Right lobe of liver (tissue), 6 donors: ENCODE measurements around the gene SUSD2. TPM values are rescaled to one million over a fixed set of nuclear protein-coding genes. Genes with fewer than 3 reads are reported as not detected.
"Not testable (repeated sequence)": the region's sequence is repeated elsewhere in the genome, so short reads cannot be mapped to it uniquely, and the experiment has no call there.

ENCODE experiments used
- ATAC-seq, 4 donors: fragments of 200-7000 bp; cut with Tn5 transposase; one replicate each; pipeline ENCODE4 v1.9.1; 2020; ENCODE audit warnings: mild to moderate bottlenecking in 4 of 4, moderate library complexity in 4 of 4
- DNase-seq, 3 donors: peaks; one replicate each; pipeline ENCODE4 v3.0.0-alpha.2; 2020
- H3K27ac ChIP-seq, 3 donors: fragments of 200-600 bp; one replicate each; pipeline ENCODE4 v1.8.0; 2022
- H3K27me3 ChIP-seq, 2 donors: fragments of 200-600 bp; one replicate each; pipeline ENCODE4 v1.8.0; 2022
- H3K36me3 ChIP-seq, 4 donors: fragments of 200-600 bp; sonication (generic) in 1 of 4; one replicate each; pipeline versions ENCODE4 v1.5.1 to v1.8.0; 2017 to 2022; ENCODE audit warnings: control low read depth in 1 of 4
- H3K4me1 ChIP-seq, 4 donors: fragments of 200-600 bp; sonication (generic) in 1 of 4; one replicate each; pipeline versions ENCODE4 v1.5.1 to v1.8.0; 2017 to 2022; ENCODE audit warnings: control low read depth in 1 of 4
- H3K4me3 ChIP-seq, 3 donors: fragments of 200-600 bp; one replicate each; pipeline ENCODE4 v1.8.0; 2022
- H3K9me3 ChIP-seq, 4 donors: fragments of 200-600 bp; sonication (generic) in 1 of 4; one replicate each; pipeline versions ENCODE4 v1.5.1 to v1.8.0; 2017 to 2022; ENCODE audit warnings: control low read depth in 1 of 4
- POLR2A ChIP-seq: fragments of 450-650 bp; IDR thresholded peaks from one replicate; pipeline ENCODE4 v1.6.1; 2017; ENCODE audit warnings: antibody characterized with exemption, mild to moderate bottlenecking
- WGBS: methylation state at CpG from one replicate; pipeline ENCODE4 v1.1.6; 2018; ENCODE audit warnings: low coverage, low lambda C conversion rate; ENCODE audit not compliant: insufficient coverage; ENCODE audit errors: missing lambda C conversion rate; 5-methylcytosine and 5-hydroxymethylcytosine counted together
- intact Hi-C, 2 donors: fragments of 100-400 bp; cut with DNase I; formaldehyde crosslinking; loops; one replicate each; pipeline versions ENCODE4 v1.11.2 to v1.14.1; 2022
- total RNA-seq, 6 experiments: library from RNA; depleted of rRNA in 2 of 6; stranded (reverse); fragments of >200 nt in 2 of 6; fragmentation: NEBNext Ultra II Directional in 3 of 6; extraction: Animal tissue kit (Norgen Biotek cat#: 25700) in 3 of 6; gene quantifications; one replicate each; pipeline versions ENCODE4 v1.1.0 to v1.2.4, GENCODE V29; 2016 to 2023
- TF ChIP-seq, protein P1 (sequence below), 4 donors: fragments of 200-600 bp in 3 of 4; fragments of 450-650 bp in 1 of 4; IDR thresholded peaks; one replicate each; pipeline versions ENCODE4 v1.5.1 to v1.8.0; 2016 to 2022; ENCODE audit warnings: antibody characterized with exemption in 4 of 4, mild to moderate bottlenecking in 2 of 4
- donor health status: DM: no; HTN: yes; CAD: no.
- donor health status: DM: no; HTN: no; CAD: no.
- donor health status: DM: no; HTN: no; CAD: no.
- donor health status: DM: no; HTN: yes; CAD: no.
- donor health status: DM: no; HTN: yes; CAD: no.

Gene SUSD2
- total RNA-seq, 6 experiments from 2014 or later: 0.61 to 6.8 (median 2.0) TPM

GRCh38 chr22:24180316-24181087 is 785 bp upstream of the SUSD2 start:
- no peak for ATAC-seq
- H3K36me3 ChIP-seq: no peaks in the 10 kb centered on the region
- no peaks in the 10 kb centered on the region for H3K9me3 ChIP-seq
- peaks cover 0 to 5% (median 0%) of the 10 kb centered on the region in 4 donors for H3K4me1 ChIP-seq
- no peak overlapping the region for H3K4me3 ChIP-seq
- H3K27me3 ChIP-seq: no peaks in the 10 kb centered on the region
- no peak overlapping the region for H3K27ac ChIP-seq
- TF ChIP-seq, protein P1, sequence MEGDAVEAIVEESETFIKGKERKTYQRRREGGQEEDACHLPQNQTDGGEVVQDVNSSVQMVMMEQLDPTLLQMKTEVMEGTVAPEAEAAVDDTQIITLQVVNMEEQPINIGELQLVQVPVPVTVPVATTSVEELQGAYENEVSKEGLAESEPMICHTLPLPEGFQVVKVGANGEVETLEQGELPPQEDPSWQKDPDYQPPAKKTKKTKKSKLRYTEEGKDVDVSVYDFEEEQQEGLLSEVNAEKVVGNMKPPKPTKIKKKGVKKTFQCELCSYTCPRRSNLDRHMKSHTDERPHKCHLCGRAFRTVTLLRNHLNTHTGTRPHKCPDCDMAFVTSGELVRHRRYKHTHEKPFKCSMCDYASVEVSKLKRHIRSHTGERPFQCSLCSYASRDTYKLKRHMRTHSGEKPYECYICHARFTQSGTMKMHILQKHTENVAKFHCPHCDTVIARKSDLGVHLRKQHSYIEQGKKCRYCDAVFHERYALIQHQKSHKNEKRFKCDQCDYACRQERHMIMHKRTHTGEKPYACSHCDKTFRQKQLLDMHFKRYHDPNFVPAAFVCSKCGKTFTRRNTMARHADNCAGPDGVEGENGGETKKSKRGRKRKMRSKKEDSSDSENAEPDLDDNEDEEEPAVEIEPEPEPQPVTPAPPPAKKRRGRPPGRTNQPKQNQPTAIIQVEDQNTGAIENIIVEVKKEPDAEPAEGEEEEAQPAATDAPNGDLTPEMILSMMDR (IDR thresholded peaks at IDR 0.05): no peak
- no peak for DNase-seq
- no CpG with 5 or more reads among the region's 16 CpGs for WGBS
- intact Hi-C loops: loop anchor here in 1 of 2 donors (10.0 kb wide), 1 partner anchor 54 kb away; no protein-coding TSS in a partner anchor

- intact Hi-C loops: loop anchor here in 1 of 2 donors (10.0 kb wide), 1 partner anchor 53 kb away; no protein-coding TSS in a partner anchor
- DNase-seq: no peak
- H3K27me3 ChIP-seq: no peaks in the 10 kb centered on the region
- no peak overlapping the region for H3K27ac ChIP-seq
- no peaks in the 10 kb centered on the region for H3K9me3 ChIP-seq
- H3K4me1 ChIP-seq: peaks cover 0 to 5% (median 0%) of the 10 kb centered on the region in 4 donors
- no peak for TF ChIP-seq POLR2A
- TF ChIP-seq, protein P1 (IDR thresholded peaks at IDR 0.05): peak in 1 of 4 donors; percentile 4
- H3K4me3 ChIP-seq: no peak overlapping the region
- H3K36me3 ChIP-seq: no peaks in the 10 kb centered on the region
- WGBS: 69% methylated on average over 4 of the region's 20 CpGs
- no peak for ATAC-seq
Observed at GRCh38 chr22:24181996-24182899, 961 bp downstream of the SUSD2 start.

DNA sequence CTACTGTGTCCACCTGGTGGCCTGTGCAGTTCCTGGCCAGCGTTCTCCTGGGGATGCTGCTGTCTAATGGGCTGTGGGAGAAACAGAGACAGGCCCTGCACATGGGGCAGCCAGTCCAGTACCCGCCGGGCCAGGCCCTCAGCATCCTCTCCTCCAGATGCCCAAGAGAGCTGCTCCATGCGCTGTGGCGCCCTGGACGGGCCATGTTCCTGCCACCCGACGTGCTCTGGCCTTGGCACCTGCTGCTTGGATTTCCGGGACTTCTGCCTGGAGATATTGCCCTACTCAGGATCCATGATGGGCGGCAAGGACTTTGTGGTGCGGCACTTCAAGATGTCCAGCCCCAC is 1.6 kb downstream of the SUSD2 start:
- H3K27me3 ChIP-seq, H3K9me3 ChIP-seq, ATAC-seq, DNase-seq, H3K4me1 ChIP-seq, H3K4me3 ChIP-seq, H3K36me3 ChIP-seq, H3K27ac ChIP-seq: not testable (repeated sequence)
- WGBS: no CpG with 5 or more reads among the region's 11 CpGs
- intact Hi-C loops: loop anchor here in 1 of 2 donors (10.0 kb wide), 1 partner anchor 52 kb away; no protein-coding TSS in a partner anchor

- no peak overlapping the region for H3K27ac ChIP-seq
- TF ChIP-seq, protein P1 (IDR thresholded peaks at IDR 0.05): no peak
- no peak for TF ChIP-seq POLR2A
- H3K4me3 ChIP-seq: no peak overlapping the region
- no peaks in the 10 kb centered on the region for H3K27me3 ChIP-seq
- DNase-seq (no peak), ATAC-seq (no peak)
- intact Hi-C loops: loop anchor here in 1 of 2 donors (10.0 kb wide), 1 partner anchor 51 kb away; no protein-coding TSS in a partner anchor
- H3K9me3 ChIP-seq: no peaks in the 10 kb centered on the region
- H3K36me3 ChIP-seq: no peaks in the 10 kb centered on the region
- WGBS: 40% methylated on average over 1 of the region's 24 CpGs
- peaks cover 0 to 5% (median 0%) of the 10 kb centered on the region in 4 donors for H3K4me1 ChIP-seq
Observed at GRCh38 chr22:24183321-24184031, 2.2 kb downstream of the SUSD2 start.
